PC-9 (cell line): ENCODE results near the gene YBX1. TPM values are rescaled to one million over a fixed set of nuclear protein-coding genes. Genes with fewer than 3 reads are reported as not detected.

Source experiments
- BruUV-seq: library from RNA; stranded (reverse); fragments of 400-500 nt; replicated peaks from 2 replicates; lab custom pipeline; 2021; lab: Mats Ljungman, UMichigan
- CTCF ChIA-PET: fragments of 300-600 bp; sonication (Branson Sonifier 250); formaldehyde crosslinking; loops from one replicate; lab custom pipeline; 2022; ENCODE audit warnings: antibody characterized with exemption; lab: Charles Lee
- POLR2A ChIA-PET: fragments of 300-600 bp; sonication (Branson Sonifier 250); formaldehyde crosslinking; loops from one replicate; lab custom pipeline; 2022; ENCODE audit warnings: antibody characterized with exemption; ENCODE audit not compliant: unreplicated experiment; lab: Charles Lee
- DNase-seq, 2 experiments: peaks; one replicate each; pipeline versions ENCODE4 v3.0.0 to v3.0.0-alpha.2; 2015 to 2022; ENCODE audit warnings: mixed read lengths in 1 of 2
- H2AFZ ChIP-seq: fragments of 200-600 bp; sonication (generic); 2 replicates; pipeline ENCODE4 v1.8.1; 2017; ENCODE audit warnings: antibody characterized with exemption
- H3F3A ChIP-seq: fragments of 200-600 bp; sonication (generic); 2 replicates; pipeline ENCODE4 v1.8.1; 2017; ENCODE audit warnings: antibody characterized with exemption, mild to moderate bottlenecking, low read depth; ENCODE audit not compliant: insufficient read depth
- H3K27ac ChIP-seq: fragments of 200-600 bp; sonication (generic); 2 replicates; pipeline ENCODE4 v1.6.1; 2016; ENCODE audit warnings: mixed run types
- H3K27me3 ChIP-seq: fragments of 200-600 bp; sonication (generic); 2 replicates; pipeline ENCODE4 v1.6.1; 2016; ENCODE audit warnings: low read depth, mixed run types; ENCODE audit not compliant: insufficient read depth
- H3K36me3 ChIP-seq: fragments of 200-600 bp; sonication (generic); 2 replicates; pipeline ENCODE4 v1.6.1; 2016; ENCODE audit warnings: low read depth, mixed run types
- H3K4me1 ChIP-seq: fragments of 200-600 bp; sonication (generic); replicated peaks from 2 replicates; pipeline ENCODE4 v1.6.1; 2016; ENCODE audit warnings: mixed run types; ENCODE audit not compliant: insufficient read depth
- H3K4me2 ChIP-seq: fragments of 200-600 bp; sonication (generic); 2 replicates; pipeline ENCODE4 v1.6.1; 2017; ENCODE audit warnings: mixed run types
- H3K4me3 ChIP-seq: fragments of 200-600 bp; sonication (generic); 2 replicates; pipeline ENCODE4 v1.6.1; 2016; ENCODE audit warnings: mixed run types
- H3K79me2 ChIP-seq: fragments of 200-600 bp; sonication (generic); 2 replicates; pipeline ENCODE4 v1.6.1; 2017; ENCODE audit warnings: low read depth, mixed run types
- H3K9me2 ChIP-seq: fragments of 200-600 bp; sonication (generic); 2 replicates; pipeline ENCODE4 v1.8.1; 2017; ENCODE audit warnings: mild to moderate bottlenecking; ENCODE audit not compliant: insufficient read depth
- H3K9me3 ChIP-seq: fragments of 200-600 bp; sonication (generic); 2 replicates; pipeline ENCODE4 v1.8.1; 2016; ENCODE audit warnings: low read depth; ENCODE audit not compliant: insufficient read depth
- H4K20me1 ChIP-seq: fragments of 200-600 bp; sonication (generic); 2 replicates; pipeline ENCODE4 v1.8.1; 2017; ENCODE audit not compliant: insufficient read depth
- CTCF ChIP-seq: fragments of 200-600 bp; sonication (generic); conservative IDR thresholded peaks from 2 replicates; pipeline ENCODE4 v1.6.1; 2017; ENCODE audit warnings: mixed run types, antibody characterized with exemption, mild to moderate bottlenecking, moderate library complexity
- EZH2 ChIP-seq: fragments of 200-600 bp; sonication (generic); IDR thresholded peaks from 2 replicates; pipeline ENCODE4 v1.8.0; 2017; ENCODE audit warnings: antibody characterized with exemption, low read depth
- intact Hi-C: fragments of 100-400 bp; cut with micrococcal nuclease; formaldehyde crosslinking; loops from one replicate; pipeline ENCODE4 v1.10.0; 2022; ENCODE audit not compliant: unreplicated experiment
- total RNA-seq: library from RNA; stranded (reverse); gene quantifications from 2 replicates; pipeline ENCODE4 v1.2.3, GENCODE V29; 2021

The YBX1 gene
- total RNA-seq, 1 experiment from 2014 or later, result 1,130 TPM

- CTCF ChIA-PET, result no interaction called here
Observed at GRCh38 chr1:42735056-42735455, 52.8 kb downstream of the YBX1 start.

GRCh38 chr1:42735477-42736105 is 53.4 kb downstream of the YBX1 start:
- no peaks in the 10 kb centered on the region for H3K27me3 ChIP-seq
- H4K20me1 ChIP-seq, result no peaks in the 10 kb centered on the region
- no peak overlapping the region for H3K27ac ChIP-seq
- H3K4me1 ChIP-seq, result no peaks in the 10 kb centered on the region
- CTCF ChIA-PET, result interaction anchor here (0.6 kb wide), 1 partner anchor 52 kb away, joined by 3 read pairs; no protein-coding TSS in a partner anchor
- H3F3A ChIP-seq, result no peaks in the 10 kb centered on the region
- H3K9me2 ChIP-seq, result no peaks in the 10 kb centered on the region
- intact Hi-C loops, result no loop called here
- H2AFZ ChIP-seq, result no peak overlapping the region
- BruUV-seq, result no TSS peak
- H3K4me3 ChIP-seq, result no peak overlapping the region
- DNase-seq, result peak in 1 of 2 experiments; percentile 17
- POLR2A ChIA-PET, result interaction anchor here (0.7 kb wide), 1 partner anchor 76 kb away, joined by 5 read pairs; no protein-coding TSS in a partner anchor
- no peaks in the 10 kb centered on the region for H3K9me3 ChIP-seq
- no peak overlapping the region for H3K4me2 ChIP-seq
- no peaks in the 10 kb centered on the region for H3K79me2 ChIP-seq
- H3K36me3 ChIP-seq, result no peaks in the 10 kb centered on the region
- no peak for TF ChIP-seq CTCF
- no peak for TF ChIP-seq EZH2

More at GRCh38 chr1:42735056-42735455, 52.8 kb downstream of the YBX1 start:
- H3K9me2 ChIP-seq, result no peaks in the 10 kb centered on the region
- no peak overlapping the region for H3K4me3 ChIP-seq
- no peaks in the 10 kb centered on the region for H4K20me1 ChIP-seq
- H3F3A ChIP-seq, result no peaks in the 10 kb centered on the region
- intact Hi-C loops, result no loop called here
- DNase-seq, result no peak
- H3K79me2 ChIP-seq, result no peaks in the 10 kb centered on the region
- POLR2A ChIA-PET, result no interaction called here
- no peak overlapping the region for H3K27ac ChIP-seq
- H3K4me2 ChIP-seq, result no peak overlapping the region
- BruUV-seq, result no TSS peak
- no peak for TF ChIP-seq EZH2
- no peak for TF ChIP-seq CTCF
- no peaks in the 10 kb centered on the region for H3K27me3 ChIP-seq
- H2AFZ ChIP-seq, result no peak overlapping the region
- no peaks in the 10 kb centered on the region for H3K36me3 ChIP-seq
- H3K9me3 ChIP-seq, result no peaks in the 10 kb centered on the region
- H3K4me1 ChIP-seq, result no peaks in the 10 kb centered on the region

GRCh38 chr1:42736152-42736551 is 53.9 kb downstream of the YBX1 start:
- H3K4me2 ChIP-seq, result no peak overlapping the region
- intact Hi-C loops, result no loop called here
- H3K9me3 ChIP-seq, result no peaks in the 10 kb centered on the region
- no peaks in the 10 kb centered on the region for H3K79me2 ChIP-seq
- no peak overlapping the region for H3K4me3 ChIP-seq
- H3K4me1 ChIP-seq, result no peaks in the 10 kb centered on the region
- ChIA-PET POLR2A (interaction anchor here (0.7 kb wide), 1 partner anchor 76 kb away, joined by 5 read pairs; no protein-coding TSS in a partner anchor), CTCF (interaction anchor here (0.6 kb wide), 1 partner anchor 52 kb away, joined by 3 read pairs; no protein-coding TSS in a partner anchor)
- no peaks in the 10 kb centered on the region for H3K9me2 ChIP-seq
- TF ChIP-seq EZH2 (no peak), CTCF (no peak; the same call in 1 of the 2 replicates)
- no peak overlapping the region for H3K27ac ChIP-seq
- H3K36me3 ChIP-seq, result no peaks in the 10 kb centered on the region
- no peaks in the 10 kb centered on the region for H3K27me3 ChIP-seq
- no peaks in the 10 kb centered on the region for H4K20me1 ChIP-seq
- BruUV-seq, result no TSS peak
- no peaks in the 10 kb centered on the region for H3F3A ChIP-seq
- DNase-seq, result peak in 1 of 2 experiments; percentile 35
- no peak overlapping the region for H2AFZ ChIP-seq
